Brain microvascular endothelial cell (primary cell): ENCODE data around the gene MTOR.

ENCODE experiments used
- DNase-seq: peaks from one replicate; pipeline ENCODE4 v3.0.0-alpha.2; 2020
- H3K27ac ChIP-seq: fragments of 250-450 bp; sonication (Bioruptor Pico); 2 replicates; pipeline ENCODE4 v1.5.1; 2020; ENCODE audit warnings: mild to moderate bottlenecking, moderate library complexity
- H3K27me3 ChIP-seq: fragments of 250-450 bp; sonication (Bioruptor Pico); replicated peaks from 2 replicates; pipeline ENCODE4 v1.5.1; 2020; ENCODE audit warnings: mild to moderate bottlenecking
- H3K36me3 ChIP-seq: fragments of 250-450 bp; sonication (Bioruptor Pico); replicated peaks from 2 replicates; pipeline ENCODE4 v1.5.1; 2020; ENCODE audit warnings: mild to moderate bottlenecking
- H3K4me3 ChIP-seq: 2 replicates; pipeline ENCODE4 v1.5.1; 2011; ENCODE audit warnings: low read depth, mild to moderate bottlenecking, control low read depth, low read length, moderate library complexity
- CTCF ChIP-seq: IDR thresholded peaks from 2 replicates; pipeline ENCODE4 v1.5.1; 2011; ENCODE audit warnings: low read depth, mild to moderate bottlenecking, moderate library complexity, low read length, control low read depth, inconsistent platforms; ENCODE audit errors: missing control alignments
- in situ Hi-C: cut with HindIII; loops from 2 replicates; pipeline ENCODE4 v1.10.0; 2017; ENCODE audit warnings: low sequenced_read_pairs, low pct_ligation_motif_present

MTOR gene

DNA sequence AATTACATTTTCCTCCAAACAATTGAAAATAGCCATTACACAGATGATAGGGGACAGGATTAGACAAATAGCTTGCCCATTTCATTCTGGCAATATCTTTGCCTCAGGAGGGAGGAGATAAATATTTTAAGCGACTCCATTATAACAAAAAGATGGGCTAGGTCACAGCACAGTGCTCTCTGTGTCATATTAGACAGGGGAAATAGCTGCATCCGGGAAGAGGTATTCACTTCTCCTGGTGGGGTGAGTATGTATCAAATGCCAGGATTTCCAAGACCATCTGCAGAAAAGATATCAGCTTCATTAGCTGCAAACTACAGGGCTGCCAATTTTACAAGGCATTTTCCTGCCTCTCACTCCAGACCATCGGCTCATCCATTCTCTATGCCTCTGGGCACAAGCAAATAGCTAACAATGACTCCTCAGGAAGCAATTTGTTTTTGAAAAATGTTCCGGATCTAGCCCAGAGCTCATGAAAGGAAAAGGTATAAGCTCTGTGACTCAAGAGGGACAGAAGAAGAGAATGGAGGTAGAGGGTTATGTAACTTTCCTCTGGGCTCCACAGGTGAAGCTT lies 115.1 kb downstream of the MTOR start:
- Histone ChIP-seq H3K27me3 (no peaks in the 10 kb centered on the region), H3K27ac (no peak overlapping the region), H3K4me3 (no peak overlapping the region), H3K36me3 (peaks cover 46% of the 10 kb centered on the region)
- TF ChIP-seq CTCF: no peak
- no peak for DNase-seq
- in situ Hi-C loops: no loop called here

- no peak overlapping the region for H3K27ac ChIP-seq
- TF ChIP-seq CTCF: no peak
- H3K36me3 ChIP-seq: peaks cover 46% of the 10 kb centered on the region
- no peak for DNase-seq
- H3K27me3 ChIP-seq: no peaks in the 10 kb centered on the region
- no peak overlapping the region for H3K4me3 ChIP-seq
- in situ Hi-C loops: no loop called here
Measured at GRCh38 chr1:11145741-11146140, 116.6 kb downstream of the MTOR start.

- TF ChIP-seq CTCF: no peak
- in situ Hi-C loops: no loop called here
- H3K36me3 ChIP-seq: peaks cover 45% of the 10 kb centered on the region
- no peak overlapping the region for H3K4me3 ChIP-seq
- no peak overlapping the region for H3K27ac ChIP-seq
- DNase-seq: no peak
- no peaks in the 10 kb centered on the region for H3K27me3 ChIP-seq
Measured at GRCh38 chr1:11144570-11145256, 117.6 kb downstream of the MTOR start.

DNA sequence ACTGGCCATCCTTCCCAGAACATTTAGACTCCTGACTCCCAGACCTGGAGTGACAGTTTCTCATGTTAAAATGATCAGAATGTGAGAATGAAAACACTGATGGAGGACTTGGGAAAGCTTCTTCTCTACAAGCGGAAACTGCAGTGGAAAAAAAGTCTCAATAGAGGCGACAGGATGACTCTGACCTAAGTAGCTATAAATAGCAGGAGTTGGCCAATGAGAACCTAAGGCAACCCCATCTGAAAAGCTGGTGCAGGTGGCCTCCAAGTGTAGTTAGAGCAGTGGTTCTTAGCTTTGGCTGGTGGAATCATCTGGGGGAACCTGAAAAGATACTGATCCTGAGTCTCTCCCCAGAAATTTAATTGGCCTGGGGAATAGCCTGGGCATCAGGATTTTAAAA lies 118.4 kb downstream of the MTOR start:
- Histone ChIP-seq H3K27ac (no peak overlapping the region), H3K36me3 (peaks cover 40% of the 10 kb centered on the region), H3K4me3 (no peak overlapping the region), H3K27me3 (no peaks in the 10 kb centered on the region)
- no peak for TF ChIP-seq CTCF
- in situ Hi-C loops: no loop called here
- DNase-seq: no peak

GRCh38 chr1:11143401-11143800 lies 119.0 kb downstream of the MTOR start:
- no peak for TF ChIP-seq CTCF
- Histone ChIP-seq H3K4me3 (no peak overlapping the region), H3K27ac (no peak overlapping the region), H3K36me3 (peaks cover 44% of the 10 kb centered on the region), H3K27me3 (no peaks in the 10 kb centered on the region)
- in situ Hi-C loops: no loop called here
- no peak for DNase-seq
